ENCODE measurements around the gene ARHGEF12. TPM values are rescaled to one million over a fixed set of nuclear protein-coding genes. Genes with fewer than 3 reads are reported as not detected.
A peak's percentile ranks its signal among the peaks of the same experiment; 100 is the strongest.

ARHGEF12 gene
- polyA plus RNA-seq, 5 donors = 63.5 to 96.3 (median 92.7) TPM

GRCh38 chr11:120340529-120340928 is 4.3 kb downstream of the ARHGEF12 start:
- no peak for DNase-seq

GRCh38 chr11:120342226-120342625 is 6.0 kb downstream of the ARHGEF12 start:
- no peak for DNase-seq

- no peak for DNase-seq
Observed at GRCh38 chr11:120342678-120343077, 6.5 kb downstream of the ARHGEF12 start.

- DNase-seq = no peak
Observed at GRCh38 chr11:120343429-120343828, 7.2 kb downstream of the ARHGEF12 start.

- DNase-seq = no peak
Observed at GRCh38 chr11:120344302-120345004, 8.2 kb downstream of the ARHGEF12 start.

- no peak for DNase-seq
Observed at GRCh38 chr11:120346233-120346632, 10.0 kb downstream of the ARHGEF12 start.

- no peak for DNase-seq
Observed at GRCh38 chr11:120350637-120351036, 14.4 kb downstream of the ARHGEF12 start.

- no peak for DNase-seq
Observed at GRCh38 chr11:120352405-120352804, 16.2 kb downstream of the ARHGEF12 start.

GRCh38 chr11:120354068-120354467 is 17.9 kb downstream of the ARHGEF12 start:
- DNase-seq = no peak

GRCh38 chr11:120354779-120355178 is 18.6 kb downstream of the ARHGEF12 start:
- DNase-seq = peak in 1 of 2 donors; percentile 36

- no peak for DNase-seq
Observed at GRCh38 chr11:120357620-120358019, 21.4 kb downstream of the ARHGEF12 start.

GRCh38 chr11:120358729-120359128 is 22.5 kb downstream of the ARHGEF12 start:
- DNase-seq = no peak

GRCh38 chr11:120363436-120363835 is 27.2 kb downstream of the ARHGEF12 start:
- no peak for DNase-seq

GRCh38 chr11:120365512-120365911 is 29.3 kb downstream of the ARHGEF12 start:
- DNase-seq = no peak

- no peak for DNase-seq
Observed at GRCh38 chr11:120372296-120372695, 36.1 kb downstream of the ARHGEF12 start.

GRCh38 chr11:120375076-120375475 is 38.9 kb downstream of the ARHGEF12 start:
- no peak for DNase-seq

GRCh38 chr11:120376547-120377182 is 40.5 kb downstream of the ARHGEF12 start:
- no peak for DNase-seq

- no peak for DNase-seq
Observed at GRCh38 chr11:120378474-120378873, 42.3 kb downstream of the ARHGEF12 start.

- DNase-seq = no peak
Observed at GRCh38 chr11:120381401-120381800, 45.2 kb downstream of the ARHGEF12 start.

GRCh38 chr11:120383518-120384155 is 47.4 kb downstream of the ARHGEF12 start:
- no peak for DNase-seq

GRCh38 chr11:120384476-120384875 is 48.3 kb downstream of the ARHGEF12 start:
- no peak for DNase-seq

GRCh38 chr11:120385110-120385509 is 48.9 kb downstream of the ARHGEF12 start:
- no peak for DNase-seq

GRCh38 chr11:120385655-120386054 is 49.4 kb downstream of the ARHGEF12 start:
- no peak for DNase-seq

Data from right lung (tissue), 5 donors.